Inflammatory macrophage treated with lipopolysaccharide for 1 hour (primary cell): Measurements from ENCODE around the gene S100G.
A peak's percentile ranks its signal among the peaks of the same experiment; 100 is the strongest.

Experiments
- DNase-seq, 2 donors: peaks; one replicate each; pipeline ENCODE4 v3.0.0-alpha.2; 2020 to 2022

S100G gene

GRCh38 chrX:16651391-16652024 is 1.6 kb downstream of the S100G start:
- no peak for DNase-seq

DNA sequence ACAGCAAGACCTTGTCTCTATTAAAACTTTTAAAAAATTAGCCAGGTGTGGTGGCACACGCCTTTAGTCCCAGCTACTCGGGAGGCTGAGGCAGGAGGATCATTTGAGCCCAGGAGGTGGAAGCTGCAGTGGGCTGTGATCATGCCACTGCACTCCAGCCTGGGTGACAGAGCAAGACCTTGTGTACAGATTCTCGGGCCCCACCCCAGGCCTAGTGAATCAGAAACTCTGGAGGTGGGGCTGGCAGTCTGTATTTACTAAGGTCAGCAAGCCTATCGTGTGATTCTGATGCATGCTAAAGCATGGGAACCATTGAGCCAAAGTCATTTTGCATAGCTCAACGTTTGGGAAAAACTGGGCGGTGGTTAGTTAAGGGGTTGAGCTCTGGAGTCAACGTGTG is 3.5 kb downstream of the S100G start:
- DNase-seq: no peak

DNA sequence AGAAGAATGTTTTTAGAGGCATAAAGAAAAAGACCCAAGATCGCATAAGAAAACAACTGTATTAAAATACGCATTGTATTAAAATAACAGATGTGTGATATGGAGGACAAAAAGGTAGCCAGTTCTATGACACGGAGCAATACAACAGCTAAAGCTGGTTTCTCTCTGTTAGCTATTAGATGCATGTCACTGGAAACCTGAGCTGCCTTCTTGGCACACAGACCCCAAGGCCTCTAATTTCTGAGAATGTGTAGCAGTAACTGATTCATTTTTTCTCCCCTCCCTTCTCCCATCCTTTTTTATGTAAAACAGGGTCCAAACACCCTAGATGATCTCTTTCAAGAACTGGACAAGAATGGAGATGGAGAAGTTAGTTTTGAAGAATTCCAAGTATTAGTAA is 4.1 kb downstream of the S100G start:
- no peak for DNase-seq

DNA sequence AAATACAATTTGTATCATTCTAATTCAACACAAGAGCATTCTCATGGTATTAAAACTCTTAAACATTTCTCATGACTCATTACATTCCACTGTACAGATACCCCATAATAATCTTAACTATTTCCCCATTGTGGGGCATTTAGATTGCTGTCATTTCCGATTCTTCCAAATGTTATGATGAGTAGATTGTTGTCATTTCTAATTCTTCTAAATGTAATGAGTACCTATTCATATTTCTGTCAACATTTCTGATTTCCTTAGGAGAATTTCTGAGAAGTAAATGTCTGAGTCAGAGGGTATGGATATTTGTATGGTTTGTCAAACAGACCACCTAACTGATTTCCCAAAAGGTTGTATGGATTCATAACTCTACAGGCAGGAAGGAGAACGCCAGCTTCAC is 8.3 kb downstream of the S100G start:
- no peak for DNase-seq

GRCh38 chrX:16659321-16659720 is 9.4 kb downstream of the S100G start:
- DNase-seq: no peak

GRCh38 chrX:16661495-16661894 is 11.5 kb downstream of the S100G start:
- no peak for DNase-seq

DNA sequence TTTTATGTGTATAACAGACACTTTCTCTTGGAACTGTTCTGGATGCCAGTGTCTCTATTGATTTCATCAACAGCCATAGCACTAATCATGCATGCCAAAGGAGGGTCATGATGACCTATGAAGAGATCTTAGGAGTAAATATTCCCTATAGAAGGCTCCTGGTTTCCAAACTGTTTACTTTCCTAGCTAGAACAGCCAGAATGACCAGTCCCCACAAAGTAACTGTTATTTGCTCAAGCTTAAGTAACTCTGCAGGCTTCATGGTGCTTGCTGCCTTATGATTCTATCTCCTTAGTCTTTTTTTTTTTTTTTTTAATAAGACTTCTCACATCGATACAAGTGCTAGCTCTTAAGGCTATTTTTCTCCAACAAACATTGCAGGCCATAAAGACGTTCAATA is 12.4 kb downstream of the S100G start:
- no peak for DNase-seq

GRCh38 chrX:16664074-16664473 is 14.1 kb downstream of the S100G start:
- no peak for DNase-seq

GRCh38 chrX:16664626-16665025 is 14.7 kb downstream of the S100G start:
- DNase-seq: no peak

GRCh38 chrX:16665089-16665488 is 15.1 kb downstream of the S100G start:
- no peak for DNase-seq

GRCh38 chrX:16666541-16666940 is 16.6 kb downstream of the S100G start:
- DNase-seq: no peak

DNA sequence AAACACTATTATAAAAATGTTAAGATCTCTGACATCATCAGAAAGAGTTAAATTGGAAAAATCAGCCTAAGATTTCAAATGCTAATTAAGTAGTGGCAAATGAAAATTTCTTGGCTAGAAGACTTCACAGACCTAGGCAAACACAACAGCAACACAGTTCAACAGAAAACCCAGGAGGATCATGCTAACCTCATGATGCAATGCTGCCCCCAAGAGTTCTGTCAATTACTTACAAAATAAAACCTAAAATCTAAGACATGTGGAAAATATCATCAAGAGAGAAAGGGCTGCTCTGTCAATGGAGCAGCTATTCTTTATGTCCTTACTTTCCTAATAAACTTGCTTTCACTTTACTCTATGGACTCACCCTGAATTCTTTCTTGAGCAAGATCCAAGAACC is 21.0 kb downstream of the S100G start:
- peak; percentile 3 to 21 for DNase-seq

GRCh38 chrX:16678689-16679088 is 28.7 kb downstream of the S100G start:
- DNase-seq: no peak

GRCh38 chrX:16683007-16683664 is 33.2 kb downstream of the S100G start:
- no peak for DNase-seq

DNA sequence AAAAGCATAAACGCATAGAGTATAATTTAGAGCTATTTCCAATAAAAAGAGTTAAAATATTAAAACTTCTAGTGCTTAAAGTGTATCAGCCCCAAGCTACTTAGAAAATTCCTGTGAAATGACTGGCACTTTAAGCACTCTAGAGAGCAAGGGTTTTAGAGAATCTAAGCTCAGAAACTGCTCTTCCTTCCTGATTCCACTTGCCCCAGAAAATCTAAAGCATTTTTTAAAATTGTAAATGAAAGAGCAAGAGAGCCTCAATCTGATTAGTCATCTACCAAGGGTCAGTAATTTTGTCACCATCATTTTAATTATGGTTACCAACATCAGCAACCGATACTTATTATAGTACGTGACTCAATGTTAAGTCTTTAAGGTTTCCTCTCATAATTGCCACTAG is 37.6 kb downstream of the S100G start:
- DNase-seq: no peak

DNA sequence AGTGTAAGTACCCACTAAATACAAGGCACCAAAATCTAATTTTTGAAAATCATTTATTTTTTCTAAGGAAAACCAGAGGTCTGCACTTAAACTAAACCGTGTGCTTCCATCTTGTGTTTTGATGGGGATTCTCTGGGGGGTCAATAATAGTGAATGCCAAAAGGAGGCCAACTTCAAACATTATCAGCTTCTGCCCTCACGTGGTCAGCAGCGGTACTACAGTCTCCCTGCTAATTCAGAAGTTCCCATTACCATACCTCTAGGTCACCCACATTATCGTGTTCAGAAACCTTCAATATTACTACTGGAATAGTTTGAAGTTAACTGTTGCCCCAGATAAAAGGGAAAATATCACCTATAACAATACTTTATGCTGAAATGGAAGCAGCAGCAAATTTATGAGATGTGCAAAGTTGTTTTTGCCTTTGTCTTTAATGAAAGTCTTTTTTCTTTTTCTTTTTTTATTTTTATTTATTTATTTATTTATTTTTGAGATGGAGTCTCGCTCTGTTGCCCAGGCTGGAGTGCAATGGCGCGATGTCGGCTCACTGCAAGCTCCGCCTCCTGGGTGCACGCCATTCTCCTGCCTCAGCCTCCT is 45.2 kb downstream of the S100G start:
- DNase-seq: peak; percentile 16 to 69

- DNase-seq: no peak
These were observed 47.0 kb downstream of the S100G start for GRCh38 chrX:16696956-16697355.

GRCh38 chrX:16699389-16699788 is 49.4 kb downstream of the S100G start:
- no peak for DNase-seq

- DNase-seq: no peak
These were observed 50.8 kb downstream of the S100G start for GRCh38 chrX:16700734-16701133.

DNA sequence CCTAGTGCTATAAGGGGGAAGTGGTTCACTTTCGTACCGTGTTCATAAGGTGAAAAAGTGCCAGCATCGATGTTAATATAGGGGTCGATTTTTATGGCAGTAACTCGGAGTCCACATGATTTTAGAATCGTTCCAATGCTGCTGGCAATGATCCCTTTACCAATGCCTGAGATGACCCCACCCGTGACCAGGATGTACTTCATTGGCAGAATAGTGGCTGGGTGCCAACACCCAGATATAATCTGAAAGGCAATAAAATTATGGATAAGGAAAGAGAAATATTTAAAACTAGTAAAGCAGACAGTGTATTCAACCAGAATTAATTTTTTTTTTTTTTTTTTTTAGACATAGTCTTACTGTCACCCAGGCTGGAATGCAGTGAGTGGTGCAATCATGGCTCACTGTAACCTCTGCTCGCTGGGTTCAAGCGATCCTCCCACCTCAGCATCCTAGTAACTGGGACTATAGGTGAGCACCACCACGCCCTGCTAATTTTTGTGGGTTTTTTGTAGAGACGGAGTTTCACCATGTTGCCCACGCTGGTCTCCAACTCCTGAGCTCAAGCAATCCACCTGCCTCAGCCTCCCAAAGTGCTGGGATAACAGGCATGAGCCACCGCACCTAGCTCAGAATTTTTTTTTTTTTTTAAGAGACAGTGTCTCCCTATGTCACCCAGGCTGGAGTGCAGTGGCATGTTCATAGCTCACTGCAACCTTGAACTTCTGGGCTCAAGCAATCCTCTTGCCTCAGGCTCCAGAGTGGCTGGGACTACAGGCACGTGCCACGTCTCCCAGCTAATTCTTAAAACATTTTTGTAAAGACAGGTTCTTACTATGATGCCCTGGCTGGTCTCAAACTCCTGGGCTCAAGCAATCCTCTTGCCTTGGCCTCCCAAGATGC is 53.0 kb downstream of the S100G start:
- no peak for DNase-seq
